Tibial nerve (tissue), 4 donors: ENCODE results near the gene PLD5. TPM values are rescaled to one million over a fixed set of nuclear protein-coding genes. Genes with fewer than 3 reads are reported as not detected.
"Not testable (repeated sequence)": the region's sequence is repeated elsewhere in the genome, so short reads cannot be mapped to it uniquely, and the experiment has no call there.

Source experiments
- DNase-seq, 2 donors: peaks; one replicate each; pipeline ENCODE4 v3.0.0-alpha.2; 2019; ENCODE audit warnings: low spot score in 2 of 2
- H3K27ac ChIP-seq, 4 donors: fragments of 200-600 bp; sonication (generic) in 3 of 4; one replicate each; pipeline ENCODE4 v1.5.1; 2017 to 2019; ENCODE audit warnings: mild to moderate bottlenecking in 1 of 4
- H3K27me3 ChIP-seq, 2 donors: fragments of 200-600 bp; sonication (generic) in 1 of 2; one replicate each; pipeline versions ENCODE4 v1.5.1 to v1.6.0; 2017 to 2019
- H3K36me3 ChIP-seq, 3 donors: fragments of 200-600 bp; sonication (generic); one replicate each; pipeline ENCODE4 v1.5.1; 2018 to 2019
- H3K4me1 ChIP-seq, 4 donors: fragments of 200-600 bp; sonication (generic) in 3 of 4; one replicate each; pipeline ENCODE4 v1.5.1; 2017 to 2019
- H3K4me3 ChIP-seq, 4 donors: fragments of 200-600 bp; sonication (generic) in 3 of 4; one replicate each; pipeline ENCODE4 v1.5.1; 2017 to 2019; ENCODE audit warnings: mild to moderate bottlenecking in 1 of 4, moderate library complexity in 1 of 4
- H3K9me3 ChIP-seq, 4 donors: fragments of 200-600 bp; sonication (generic) in 3 of 4; one replicate each; pipeline ENCODE4 v1.5.1; 2017 to 2019
- EP300 ChIP-seq, 2 donors: sonication (generic); formaldehyde crosslinking; IDR thresholded peaks; one replicate each; pipeline ENCODE4 v1.6.1; 2017; ENCODE audit warnings: antibody characterized with exemption in 2 of 2, mild to moderate bottlenecking in 1 of 2
- POLR2A ChIP-seq, 2 donors: fragments of 450-650 bp; IDR thresholded peaks; one replicate each; pipeline ENCODE4 v1.6.1; 2017; ENCODE audit warnings: antibody characterized with exemption in 2 of 2, mild to moderate bottlenecking in 2 of 2, moderate library complexity in 2 of 2
- WGBS, 2 donors: methylation state at CpG; one replicate each; pipeline ENCODE4 v1.1.5; 2018; 5-methylcytosine and 5-hydroxymethylcytosine counted together
- total RNA-seq, 4 donors: library from RNA; depleted of rRNA; stranded (reverse); fragments of >200 nt; gene quantifications; one replicate each; pipeline ENCODE4 v1.1.0, GENCODE V29; 2016
- TF ChIP-seq, protein P1 (sequence below), 5 experiments: fragments of 200-600 bp in 3 of 5; fragments of 450-650 bp in 2 of 5; sonication (generic) in 3 of 5; IDR thresholded peaks; one replicate each; pipeline ENCODE4 v1.5.1; 2016 to 2019; ENCODE audit warnings: antibody characterized with exemption in 5 of 5, mild to moderate bottlenecking in 3 of 5, moderate library complexity in 2 of 5

Gene PLD5
- total RNA-seq, 4 donors from 2014 or later: 0.21 to 0.59 TPM; not detected in 2

GRCh38 chr1:242267004-242267403 is 257.5 kb downstream of the PLD5 start:
- H3K9me3 ChIP-seq, H3K4me3 ChIP-seq, H3K36me3 ChIP-seq, DNase-seq, H3K4me1 ChIP-seq, H3K27me3 ChIP-seq, H3K27ac ChIP-seq: not testable (repeated sequence)
- 87 to 100% methylated on average over 2 of the region's 2 CpGs for WGBS, 2 donors

DNA sequence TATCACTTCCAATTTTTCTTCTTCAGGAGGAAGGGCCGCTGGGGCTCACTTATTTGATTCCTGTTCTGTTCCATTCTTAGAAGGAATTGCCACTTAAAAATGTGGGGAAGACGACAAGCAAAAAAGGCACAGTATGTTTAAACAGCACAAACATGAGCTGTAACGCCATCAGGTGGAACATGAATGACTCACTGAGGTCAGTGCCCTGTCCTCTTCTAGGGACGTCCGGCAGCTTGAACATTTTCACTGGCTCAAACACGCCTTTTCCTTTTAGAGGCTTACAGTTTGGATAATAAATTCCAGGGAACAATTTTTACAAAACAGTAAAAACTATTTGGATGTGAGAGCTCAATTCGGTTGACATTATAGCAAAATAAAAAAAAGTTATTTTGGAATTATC is 260.1 kb downstream of the PLD5 start:
- H3K4me1 ChIP-seq, H3K27me3 ChIP-seq, DNase-seq, H3K27ac ChIP-seq, H3K9me3 ChIP-seq, H3K4me3 ChIP-seq, H3K36me3 ChIP-seq: not testable (repeated sequence)
- 71 to 74% methylated on average over 7 of the region's 7 CpGs for WGBS, 2 donors

- H3K36me3 ChIP-seq: no peaks in the 10 kb centered on the region
- no peaks in the 10 kb centered on the region for H3K9me3 ChIP-seq
- TF ChIP-seq EP300 (IDR thresholded peaks at IDR 0.05) (no peak), POLR2A (IDR thresholded peaks at IDR 0.05) (no peak)
- TF ChIP-seq, protein P1, sequence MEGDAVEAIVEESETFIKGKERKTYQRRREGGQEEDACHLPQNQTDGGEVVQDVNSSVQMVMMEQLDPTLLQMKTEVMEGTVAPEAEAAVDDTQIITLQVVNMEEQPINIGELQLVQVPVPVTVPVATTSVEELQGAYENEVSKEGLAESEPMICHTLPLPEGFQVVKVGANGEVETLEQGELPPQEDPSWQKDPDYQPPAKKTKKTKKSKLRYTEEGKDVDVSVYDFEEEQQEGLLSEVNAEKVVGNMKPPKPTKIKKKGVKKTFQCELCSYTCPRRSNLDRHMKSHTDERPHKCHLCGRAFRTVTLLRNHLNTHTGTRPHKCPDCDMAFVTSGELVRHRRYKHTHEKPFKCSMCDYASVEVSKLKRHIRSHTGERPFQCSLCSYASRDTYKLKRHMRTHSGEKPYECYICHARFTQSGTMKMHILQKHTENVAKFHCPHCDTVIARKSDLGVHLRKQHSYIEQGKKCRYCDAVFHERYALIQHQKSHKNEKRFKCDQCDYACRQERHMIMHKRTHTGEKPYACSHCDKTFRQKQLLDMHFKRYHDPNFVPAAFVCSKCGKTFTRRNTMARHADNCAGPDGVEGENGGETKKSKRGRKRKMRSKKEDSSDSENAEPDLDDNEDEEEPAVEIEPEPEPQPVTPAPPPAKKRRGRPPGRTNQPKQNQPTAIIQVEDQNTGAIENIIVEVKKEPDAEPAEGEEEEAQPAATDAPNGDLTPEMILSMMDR (IDR thresholded peaks at IDR 0.05): no peak
- no peak for DNase-seq
- no peak overlapping the region for H3K4me3 ChIP-seq
- no peaks in the 10 kb centered on the region for H3K27me3 ChIP-seq
- H3K4me1 ChIP-seq: peaks cover 0 to 5% (median 0%) of the 10 kb centered on the region in 4 donors
- 27 to 29% methylated on average over 5 of the region's 5 CpGs for WGBS, 2 donors
- H3K27ac ChIP-seq: no peak overlapping the region
These were observed 279.2 kb downstream of the PLD5 start for GRCh38 chr1:242245255-242245654.

DNA sequence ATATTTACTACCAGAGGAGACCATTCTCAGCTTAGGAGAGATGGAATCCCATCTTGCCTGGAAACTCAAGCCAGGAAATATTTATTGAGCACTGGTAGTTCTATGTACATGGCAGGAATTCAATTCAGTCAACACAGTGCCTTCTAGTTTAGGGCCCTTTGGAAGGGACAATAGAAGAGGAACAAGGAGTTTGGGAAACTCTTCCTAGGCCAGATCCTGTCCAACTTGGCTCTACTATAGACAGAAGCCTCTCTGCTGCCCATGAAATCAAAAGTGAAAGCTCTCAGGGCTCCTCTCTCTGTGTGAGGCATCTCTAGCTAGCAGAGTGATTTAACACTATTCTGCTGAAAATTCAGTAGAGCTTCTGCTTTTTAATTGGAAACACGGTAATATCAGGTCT is 281.0 kb downstream of the PLD5 start:
- Histone ChIP-seq H3K4me1 (peaks cover 0 to 5% (median 0%) of the 10 kb centered on the region in 4 donors), H3K9me3 (no peaks in the 10 kb centered on the region), H3K27ac (no peak overlapping the region), H3K4me3 (no peak overlapping the region), H3K36me3 (no peaks in the 10 kb centered on the region), H3K27me3 (no peaks in the 10 kb centered on the region)
- no peak for DNase-seq
- no peak for TF ChIP-seq POLR2A (IDR thresholded peaks at IDR 0.05)
- WGBS, 2 donors: 64 to 70% methylated on average over 1 of the region's 1 CpG

- no peaks in the 10 kb centered on the region for H3K27me3 ChIP-seq
- no peak overlapping the region for H3K27ac ChIP-seq
- 83 to 84% methylated on average over 6 of the region's 6 CpGs for WGBS, 2 donors
- TF ChIP-seq EP300 (IDR thresholded peaks at IDR 0.05) (no peak), POLR2A (IDR thresholded peaks at IDR 0.05) (no peak)
- TF ChIP-seq, protein P1 (IDR thresholded peaks at IDR 0.05): no peak
- no peaks in the 10 kb centered on the region for H3K36me3 ChIP-seq
- H3K4me1 ChIP-seq: peaks cover 0 to 5% (median 0%) of the 10 kb centered on the region in 4 donors
- H3K9me3 ChIP-seq: no peaks in the 10 kb centered on the region
- DNase-seq: no peak
- no peak overlapping the region for H3K4me3 ChIP-seq
These were observed 281.5 kb downstream of the PLD5 start for GRCh38 chr1:242242983-242243382.

- DNase-seq: no peak
- Histone ChIP-seq H3K4me3 (no peak overlapping the region), H3K36me3 (no peaks in the 10 kb centered on the region), H3K4me1 (peaks cover 0 to 5% (median 0%) of the 10 kb centered on the region in 4 donors), H3K27ac (no peak overlapping the region), H3K27me3 (no peaks in the 10 kb centered on the region), H3K9me3 (no peaks in the 10 kb centered on the region)
- TF ChIP-seq, protein P1 (IDR thresholded peaks at IDR 0.05): no peak
- TF ChIP-seq EP300 (IDR thresholded peaks at IDR 0.05): no peak
- TF ChIP-seq POLR2A (IDR thresholded peaks at IDR 0.05): no peak
- 79 to 87% methylated on average over 6 of the region's 6 CpGs for WGBS, 2 donors
These were observed 282.6 kb downstream of the PLD5 start for GRCh38 chr1:242241936-242242335.

DNA sequence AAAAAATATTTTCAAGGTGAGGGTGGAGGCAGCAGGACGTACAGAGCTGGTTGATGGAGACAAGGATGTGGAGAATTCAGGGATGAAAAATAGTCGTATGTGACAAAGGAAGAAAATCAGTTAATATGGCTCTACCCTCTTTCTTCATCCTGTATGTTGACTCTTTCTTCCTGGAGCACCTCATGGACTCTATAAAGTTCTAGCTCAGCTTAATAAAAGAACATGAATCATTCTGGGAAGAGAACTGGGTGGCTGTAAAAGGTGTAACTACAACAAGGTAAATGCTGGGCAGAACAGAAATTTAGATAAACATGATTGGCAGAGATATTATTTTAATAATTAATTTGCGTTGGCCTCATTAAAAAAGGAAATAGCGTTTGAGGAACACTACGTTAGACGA is 283.8 kb downstream of the PLD5 start:
- no peaks in the 10 kb centered on the region for H3K36me3 ChIP-seq
- no peak overlapping the region for H3K4me3 ChIP-seq
- H3K4me1 ChIP-seq: peaks cover 0 to 5% (median 0%) of the 10 kb centered on the region in 4 donors
- DNase-seq: no peak
- H3K27me3 ChIP-seq: no peaks in the 10 kb centered on the region
- no peak for TF ChIP-seq EP300 (IDR thresholded peaks at IDR 0.05)
- no peak for TF ChIP-seq POLR2A (IDR thresholded peaks at IDR 0.05)
- H3K27ac ChIP-seq: no peak overlapping the region
- WGBS, 2 donors: 85 to 90% methylated on average over 6 of the region's 6 CpGs
- H3K9me3 ChIP-seq: no peaks in the 10 kb centered on the region
